Measurements from ENCODE around the gene ARL3.

DNA sequence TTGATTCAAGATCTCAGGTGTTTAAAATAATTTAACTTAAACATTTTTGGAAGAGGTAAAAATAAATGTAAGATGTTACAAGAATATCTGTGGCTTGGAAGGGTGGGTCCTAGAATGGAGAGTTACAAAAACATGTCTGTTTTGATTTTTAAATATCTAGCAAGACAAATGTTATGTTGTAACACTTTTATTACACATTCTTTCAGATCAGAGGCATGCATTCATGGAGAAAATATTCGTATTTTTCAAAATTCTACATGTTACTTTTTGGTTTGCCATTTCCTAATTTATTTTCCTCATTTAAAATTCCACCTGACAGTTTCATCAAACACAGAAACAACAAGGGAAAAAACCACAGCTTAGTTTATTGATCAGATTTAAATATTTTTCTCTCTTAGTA is 39.5 kb upstream of the ARL3 start:
- TF ChIP-seq, protein P1, sequence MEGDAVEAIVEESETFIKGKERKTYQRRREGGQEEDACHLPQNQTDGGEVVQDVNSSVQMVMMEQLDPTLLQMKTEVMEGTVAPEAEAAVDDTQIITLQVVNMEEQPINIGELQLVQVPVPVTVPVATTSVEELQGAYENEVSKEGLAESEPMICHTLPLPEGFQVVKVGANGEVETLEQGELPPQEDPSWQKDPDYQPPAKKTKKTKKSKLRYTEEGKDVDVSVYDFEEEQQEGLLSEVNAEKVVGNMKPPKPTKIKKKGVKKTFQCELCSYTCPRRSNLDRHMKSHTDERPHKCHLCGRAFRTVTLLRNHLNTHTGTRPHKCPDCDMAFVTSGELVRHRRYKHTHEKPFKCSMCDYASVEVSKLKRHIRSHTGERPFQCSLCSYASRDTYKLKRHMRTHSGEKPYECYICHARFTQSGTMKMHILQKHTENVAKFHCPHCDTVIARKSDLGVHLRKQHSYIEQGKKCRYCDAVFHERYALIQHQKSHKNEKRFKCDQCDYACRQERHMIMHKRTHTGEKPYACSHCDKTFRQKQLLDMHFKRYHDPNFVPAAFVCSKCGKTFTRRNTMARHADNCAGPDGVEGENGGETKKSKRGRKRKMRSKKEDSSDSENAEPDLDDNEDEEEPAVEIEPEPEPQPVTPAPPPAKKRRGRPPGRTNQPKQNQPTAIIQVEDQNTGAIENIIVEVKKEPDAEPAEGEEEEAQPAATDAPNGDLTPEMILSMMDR (IDR thresholded peaks at IDR 0.05) = no peak
- no peak for TF ChIP-seq POLR2A (IDR thresholded peaks at IDR 0.05)
- TF ChIP-seq EP300 (IDR thresholded peaks at IDR 0.05) = no peak
